Peyer's patch (tissue), 4 donors: ENCODE results near the gene CYS1. TPM values are rescaled to one million over a fixed set of nuclear protein-coding genes. Genes with fewer than 3 reads are reported as not detected.

Experiments used
- DNase-seq, 3 donors: peaks; one replicate each; pipeline ENCODE4 v3.0.0-alpha.2; 2017 to 2019
- H3K27ac ChIP-seq, 4 donors: fragments of 200-600 bp; sonication (generic); one replicate each; pipeline ENCODE4 v1.5.1; 2016 to 2019
- H3K27me3 ChIP-seq, 2 donors: fragments of 200-600 bp; sonication (generic); one replicate each; pipeline ENCODE4 v1.5.1; 2019
- H3K36me3 ChIP-seq, 3 donors: fragments of 200-600 bp; sonication (generic); one replicate each; pipeline ENCODE4 v1.5.1; 2016 to 2019
- H3K4me1 ChIP-seq, 4 donors: fragments of 200-600 bp; sonication (generic); one replicate each; pipeline ENCODE4 v1.5.1; 2016 to 2019
- H3K4me3 ChIP-seq, 4 donors: fragments of 200-600 bp; sonication (generic); 1 replicate in 3 of 4; 2 replicates in 1 of 4; pipeline ENCODE4 v1.5.1; 2016 to 2019; ENCODE audit warnings: mild to moderate bottlenecking in 1 of 4
- H3K9me3 ChIP-seq, 4 donors: fragments of 200-600 bp; sonication (generic); one replicate each; pipeline ENCODE4 v1.5.1; 2016 to 2019; ENCODE audit warnings: mild to moderate bottlenecking in 1 of 4
- POLR2A ChIP-seq, 2 donors: fragments of 450-650 bp; IDR thresholded peaks; one replicate each; pipeline ENCODE4 v1.5.1; 2017; ENCODE audit warnings: antibody characterized with exemption in 2 of 2, mild to moderate bottlenecking in 2 of 2, moderate library complexity in 2 of 2
- total RNA-seq, 4 donors: library from RNA; depleted of rRNA; stranded (reverse); fragments of >200 nt; gene quantifications; one replicate each; pipeline ENCODE4 v1.1.0, GENCODE V29; 2016
- TF ChIP-seq, protein P1 (sequence below), 6 experiments: fragments of 450-650 bp in 4 of 6; fragments of 200-600 bp in 2 of 6; sonication (generic) in 1 of 6; IDR thresholded peaks; one replicate each; pipeline ENCODE4 v1.5.1; 2017 to 2019; ENCODE audit warnings: antibody characterized with exemption in 6 of 6, mild to moderate bottlenecking in 3 of 6, moderate library complexity in 1 of 6

CYS1 gene, protein sequence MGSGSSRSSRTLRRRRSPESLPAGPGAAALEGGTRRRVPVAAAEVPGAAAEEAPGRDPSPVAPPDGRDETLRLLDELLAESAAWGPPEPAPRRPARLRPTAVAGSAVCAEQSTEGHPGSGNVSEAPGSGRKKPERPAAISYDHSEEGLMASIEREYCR
- 1 to 10 TPM in 3 of 4 donors, not detected in 1; 1.3 to 5.8 (median 1.6) TPM for total RNA-seq

- TF ChIP-seq POLR2A (IDR thresholded peaks at IDR 0.05) = no peak
- TF ChIP-seq, protein P1, sequence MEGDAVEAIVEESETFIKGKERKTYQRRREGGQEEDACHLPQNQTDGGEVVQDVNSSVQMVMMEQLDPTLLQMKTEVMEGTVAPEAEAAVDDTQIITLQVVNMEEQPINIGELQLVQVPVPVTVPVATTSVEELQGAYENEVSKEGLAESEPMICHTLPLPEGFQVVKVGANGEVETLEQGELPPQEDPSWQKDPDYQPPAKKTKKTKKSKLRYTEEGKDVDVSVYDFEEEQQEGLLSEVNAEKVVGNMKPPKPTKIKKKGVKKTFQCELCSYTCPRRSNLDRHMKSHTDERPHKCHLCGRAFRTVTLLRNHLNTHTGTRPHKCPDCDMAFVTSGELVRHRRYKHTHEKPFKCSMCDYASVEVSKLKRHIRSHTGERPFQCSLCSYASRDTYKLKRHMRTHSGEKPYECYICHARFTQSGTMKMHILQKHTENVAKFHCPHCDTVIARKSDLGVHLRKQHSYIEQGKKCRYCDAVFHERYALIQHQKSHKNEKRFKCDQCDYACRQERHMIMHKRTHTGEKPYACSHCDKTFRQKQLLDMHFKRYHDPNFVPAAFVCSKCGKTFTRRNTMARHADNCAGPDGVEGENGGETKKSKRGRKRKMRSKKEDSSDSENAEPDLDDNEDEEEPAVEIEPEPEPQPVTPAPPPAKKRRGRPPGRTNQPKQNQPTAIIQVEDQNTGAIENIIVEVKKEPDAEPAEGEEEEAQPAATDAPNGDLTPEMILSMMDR (IDR thresholded peaks at IDR 0.05) = peak in 2 of 6 experiments; percentile 23 to 25
- no peak for DNase-seq
- Histone ChIP-seq H3K4me3 (peak within 1 kb of the TSS; percentile 37 to 66 (median 51)), H3K36me3 (no peaks in the 10 kb centered on the region), H3K9me3 (no peaks in the 10 kb centered on the region), H3K4me1 (peaks cover 0 to 23% (median 11%) of the 10 kb centered on the region in 4 donors), H3K27ac (peak within 1 kb of the TSS; percentile 17 to 78 (median 74)), H3K27me3 (peaks cover 0 to 23% of the 10 kb centered on the region in 2 donors)
These were observed at the start of gene CYS1 for GRCh38 chr2:10079870-10080535. Gene CYS1, minus strand, starts transcription at chr2:10080411. Its CDS starts 188 bp downstream, at chr2:10080223.

- H3K4me1 ChIP-seq = peaks cover 0 to 28% (median 1%) of the 10 kb centered on the region in 4 donors
- DNase-seq = peak in 1 of 3 donors; percentile 13
These were observed 49.3 kb upstream of the CYS1 start for GRCh38 chr2:10129490-10129889.

DNA sequence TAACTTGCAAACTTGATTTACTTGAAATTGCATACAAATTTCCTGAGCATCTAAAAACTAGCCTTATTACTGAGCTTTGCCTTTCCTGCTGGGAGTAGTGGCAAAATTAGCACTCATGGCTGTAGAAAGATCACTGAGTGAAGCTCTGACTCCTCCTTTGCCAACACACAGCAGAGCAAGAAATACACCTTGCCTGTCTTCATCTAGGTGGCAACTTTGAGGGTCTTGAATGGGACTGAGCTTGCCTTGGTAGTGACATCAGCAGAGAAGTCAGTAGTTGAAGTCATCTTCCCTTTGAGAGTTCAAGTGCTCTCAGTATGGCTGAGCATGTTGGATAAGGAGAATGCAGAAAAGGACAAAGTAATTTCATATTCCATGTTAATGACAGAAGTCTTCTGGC, 48.2 kb upstream of the CYS1 start:
- Histone ChIP-seq H3K4me3 (no peak overlapping the region), H3K9me3 (no peaks in the 10 kb centered on the region), H3K27ac (no peak overlapping the region), H3K36me3 (no peaks in the 10 kb centered on the region), H3K27me3 (no peaks in the 10 kb centered on the region), H3K4me1 (peaks cover under 1 to 39% (median 2%) of the 10 kb centered on the region in 4 donors)
- no peak for DNase-seq
- TF ChIP-seq, protein P1 (IDR thresholded peaks at IDR 0.05) = no peak
- no peak for TF ChIP-seq POLR2A (IDR thresholded peaks at IDR 0.05)

More at GRCh38 chr2:10129490-10129889, 49.3 kb upstream of the CYS1 start:
- Histone ChIP-seq H3K9me3 (no peaks in the 10 kb centered on the region), H3K27me3 (no peaks in the 10 kb centered on the region), H3K27ac (no peak overlapping the region), H3K36me3 (no peaks in the 10 kb centered on the region), H3K4me3 (no peak overlapping the region)
- TF ChIP-seq, protein P1 (IDR thresholded peaks at IDR 0.05) = no peak

DNA sequence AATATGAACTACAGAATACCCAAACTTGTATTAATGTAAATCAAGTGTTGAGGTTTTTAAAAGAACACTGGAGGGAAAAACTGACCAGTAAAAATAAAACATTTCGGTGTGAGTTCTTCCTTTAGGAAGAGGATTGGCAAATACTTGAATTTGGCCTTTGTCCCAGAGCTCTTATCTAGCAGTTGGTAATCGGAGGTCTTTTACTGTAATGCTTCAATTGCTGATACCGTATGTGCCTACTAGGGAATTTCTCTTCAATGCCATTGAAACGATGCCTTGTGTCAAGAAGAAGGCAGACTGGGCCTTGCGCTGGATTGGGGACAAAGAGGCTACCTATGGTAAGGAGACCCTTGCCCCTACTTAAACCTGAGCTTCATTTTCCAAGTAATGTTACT, 46.4 kb upstream of the CYS1 start:
- DNase-seq = no peak
- Histone ChIP-seq H3K27me3 (peaks cover 0 to 5% of the 10 kb centered on the region in 2 donors), H3K27ac (peak overlapping the region in 2 of 4 donors; percentile 34 to 38), H3K9me3 (no peaks in the 10 kb centered on the region), H3K4me1 (peaks cover 2 to 55% (median 16%) of the 10 kb centered on the region in 4 donors), H3K36me3 (no peaks in the 10 kb centered on the region), H3K4me3 (no peak overlapping the region)
- TF ChIP-seq POLR2A (IDR thresholded peaks at IDR 0.05) = no peak
- TF ChIP-seq, protein P1 (IDR thresholded peaks at IDR 0.05) = no peak

DNA sequence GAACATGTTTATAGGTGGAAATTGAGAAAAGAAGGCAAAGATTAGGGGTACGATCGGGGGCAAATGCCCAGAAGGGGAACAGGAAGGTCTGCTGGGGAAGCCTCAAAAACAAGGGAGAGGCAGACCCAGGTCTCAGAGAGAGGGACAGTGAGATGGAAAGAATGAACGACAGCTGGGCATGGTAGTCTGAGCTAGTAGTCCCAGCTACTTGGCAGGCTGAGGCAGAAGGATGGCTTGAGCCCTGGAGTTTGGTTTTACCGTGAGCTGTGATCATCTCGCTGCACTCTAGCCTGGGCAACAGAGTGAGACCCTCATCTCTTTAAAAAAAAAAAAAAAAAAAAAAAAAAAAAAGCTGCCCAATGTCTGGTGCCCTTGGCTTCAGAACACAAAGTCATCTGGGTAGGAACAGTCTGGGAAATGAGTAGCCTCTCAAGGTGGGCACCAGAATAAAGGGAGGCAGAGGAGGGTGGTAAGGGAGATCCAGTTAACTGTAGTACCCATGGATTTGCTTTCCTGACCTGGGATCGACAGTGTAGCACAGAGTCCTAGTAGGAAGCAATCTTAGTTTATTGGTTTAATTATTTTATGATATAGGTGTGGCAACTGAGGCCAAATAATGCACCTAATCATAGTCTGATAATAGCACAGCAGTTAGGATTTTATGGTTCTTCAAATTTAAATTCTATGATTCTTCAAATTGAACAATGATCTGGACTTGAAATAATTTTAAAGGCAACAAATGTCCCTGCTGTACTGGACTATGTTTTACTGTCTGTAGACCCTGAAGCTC, 45.8 kb upstream of the CYS1 start:
- Histone ChIP-seq H3K27ac (peak overlapping the region in 2 of 4 donors; percentile 34 to 38), H3K27me3 (peaks cover 0 to 5% of the 10 kb centered on the region in 2 donors), H3K9me3 (no peaks in the 10 kb centered on the region), H3K4me3 (no peak overlapping the region), H3K4me1 (peaks cover 2 to 61% (median 16%) of the 10 kb centered on the region in 4 donors), H3K36me3 (no peaks in the 10 kb centered on the region)
- TF ChIP-seq POLR2A (IDR thresholded peaks at IDR 0.05) = no peak
- TF ChIP-seq, protein P1 (IDR thresholded peaks at IDR 0.05) = peak in 1 of 6 experiments; percentile 6
- DNase-seq = peak in 1 of 3 donors; percentile 38
